RWPE1 (cell line): Measurements from ENCODE around the gene TMEM135.

Source experiments
- CTCF ChIA-PET: fragments of 350-600 bp; sonication (Branson Sonifier 250); formaldehyde crosslinking; extraction: SDS; loops from one replicate; lab custom pipeline; 2021; lab: Yijun Ruan, JAX
- POLR2A ChIA-PET: fragments of 400-600 bp; formaldehyde crosslinking; extraction: SDS; loops from one replicate; lab custom pipeline; 2020; ENCODE audit warnings: antibody characterized with exemption; ENCODE audit not compliant: low non-redundant PET; lab: Yijun Ruan, JAX
- DNase-seq: peaks from one replicate; pipeline ENCODE4 v3.0.0; 2012; ENCODE audit warnings: low spot score
- H3K27ac ChIP-seq: fragments of 450-650 bp; 2 replicates; pipeline ENCODE4 v1.5.1; 2017
- TF ChIP-seq, protein P1 (sequence below): fragments of 450-650 bp; conservative IDR thresholded peaks from 2 replicates; pipeline ENCODE4 v1.5.1; 2017; ENCODE audit warnings: low read depth, mild to moderate bottlenecking

TMEM135 gene

DNA sequence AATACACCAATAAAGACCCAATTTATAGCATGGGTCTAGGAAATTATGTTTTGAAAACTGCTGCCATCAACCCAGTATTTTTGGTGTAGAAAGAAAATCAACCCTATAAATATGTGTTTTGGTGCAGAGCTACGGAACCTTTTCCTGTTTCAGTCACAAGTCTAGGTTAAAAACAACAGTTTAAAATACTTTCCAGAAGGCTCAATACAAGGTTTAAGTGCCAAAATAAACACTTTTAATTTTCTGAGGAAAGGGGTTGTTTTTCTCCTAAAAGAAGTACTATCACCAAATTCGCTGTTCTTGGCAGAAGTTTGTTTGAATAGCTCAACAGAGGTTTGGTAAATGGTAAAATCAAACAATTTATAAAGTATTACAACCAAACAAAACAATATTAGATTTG lies 201.3 kb downstream of the TMEM135 start:
- no peak overlapping the region for H3K27ac ChIP-seq
- no peak for DNase-seq
- ChIA-PET POLR2A (no interaction called here), CTCF (interaction anchor here (0.7 kb wide), 1 partner anchor 79 kb away, joined by 3 read pairs; no protein-coding TSS in a partner anchor)
- TF ChIP-seq, protein P1, sequence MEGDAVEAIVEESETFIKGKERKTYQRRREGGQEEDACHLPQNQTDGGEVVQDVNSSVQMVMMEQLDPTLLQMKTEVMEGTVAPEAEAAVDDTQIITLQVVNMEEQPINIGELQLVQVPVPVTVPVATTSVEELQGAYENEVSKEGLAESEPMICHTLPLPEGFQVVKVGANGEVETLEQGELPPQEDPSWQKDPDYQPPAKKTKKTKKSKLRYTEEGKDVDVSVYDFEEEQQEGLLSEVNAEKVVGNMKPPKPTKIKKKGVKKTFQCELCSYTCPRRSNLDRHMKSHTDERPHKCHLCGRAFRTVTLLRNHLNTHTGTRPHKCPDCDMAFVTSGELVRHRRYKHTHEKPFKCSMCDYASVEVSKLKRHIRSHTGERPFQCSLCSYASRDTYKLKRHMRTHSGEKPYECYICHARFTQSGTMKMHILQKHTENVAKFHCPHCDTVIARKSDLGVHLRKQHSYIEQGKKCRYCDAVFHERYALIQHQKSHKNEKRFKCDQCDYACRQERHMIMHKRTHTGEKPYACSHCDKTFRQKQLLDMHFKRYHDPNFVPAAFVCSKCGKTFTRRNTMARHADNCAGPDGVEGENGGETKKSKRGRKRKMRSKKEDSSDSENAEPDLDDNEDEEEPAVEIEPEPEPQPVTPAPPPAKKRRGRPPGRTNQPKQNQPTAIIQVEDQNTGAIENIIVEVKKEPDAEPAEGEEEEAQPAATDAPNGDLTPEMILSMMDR: no peak

DNA sequence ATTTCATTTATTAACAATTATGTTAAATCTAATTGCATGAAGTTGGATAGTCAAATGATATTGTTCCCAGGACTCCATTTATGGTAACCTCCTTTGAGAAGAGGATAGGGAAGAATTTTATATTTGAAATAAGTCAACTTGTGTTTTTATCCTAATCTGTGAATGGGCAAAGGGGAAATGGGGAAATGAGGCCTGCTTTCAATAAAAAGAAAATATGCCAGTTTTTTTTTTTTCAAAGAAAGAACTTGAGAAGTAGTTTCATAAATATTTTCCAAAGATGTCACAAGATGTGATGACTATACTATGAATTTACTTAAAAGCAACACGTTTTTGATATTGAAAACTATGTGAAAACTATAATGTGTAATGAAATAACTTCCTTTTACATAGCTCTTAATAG lies 201.8 kb downstream of the TMEM135 start:
- ChIA-PET POLR2A (no interaction called here), CTCF (no interaction called here)
- DNase-seq: no peak

DNA sequence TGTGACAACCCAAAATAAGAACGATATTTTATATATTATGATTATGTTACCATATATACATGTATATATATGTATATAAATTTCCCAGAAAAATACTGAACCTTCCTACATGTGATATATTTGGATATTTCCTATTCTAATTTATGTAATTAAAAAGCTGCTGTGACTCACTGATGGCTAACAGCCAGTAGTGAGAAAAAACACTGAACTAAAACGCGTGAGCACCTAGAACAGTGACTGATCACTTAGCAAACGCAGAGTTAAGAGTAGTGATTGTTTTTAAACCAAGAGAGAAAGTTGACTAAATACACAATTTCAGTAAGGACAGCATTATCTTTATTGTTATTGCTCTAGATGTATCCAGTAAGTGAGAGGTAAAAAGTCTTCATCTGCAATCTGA lies 213.8 kb downstream of the TMEM135 start:
- TF ChIP-seq, protein P1: no peak
- no peak overlapping the region for H3K27ac ChIP-seq
- CTCF ChIA-PET: no interaction called here
- POLR2A ChIA-PET: no interaction called here
- no peak for DNase-seq

More for the DNA sequence above, 201.8 kb downstream of the TMEM135 start:
- TF ChIP-seq, protein P1: no peak
- no peak overlapping the region for H3K27ac ChIP-seq

DNA sequence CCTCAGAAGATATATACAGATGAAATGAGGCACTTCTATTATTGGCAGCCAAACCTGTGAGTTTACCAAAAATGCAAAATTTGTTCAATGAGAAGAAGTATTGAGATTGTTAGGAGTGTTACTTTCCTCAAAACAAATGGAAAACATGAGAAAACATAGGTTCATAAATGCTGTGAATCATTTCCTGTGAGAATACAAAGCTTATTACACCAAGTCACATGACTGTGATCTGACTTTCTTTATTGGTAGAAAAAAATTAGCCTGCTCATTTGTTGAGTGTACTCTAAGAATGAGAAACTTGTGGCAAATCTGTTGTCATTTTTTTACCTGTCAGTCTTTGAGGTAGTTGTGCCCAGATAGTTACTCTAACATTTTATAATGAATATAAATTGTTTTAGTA lies 215.1 kb downstream of the TMEM135 start:
- TF ChIP-seq, protein P1: no peak
- no peak for DNase-seq
- ChIA-PET POLR2A (no interaction called here), CTCF (interaction anchor here (0.6 kb wide), 1 partner anchor 383 kb away, joined by 5 read pairs; no protein-coding TSS in a partner anchor)
- no peak overlapping the region for H3K27ac ChIP-seq

DNA sequence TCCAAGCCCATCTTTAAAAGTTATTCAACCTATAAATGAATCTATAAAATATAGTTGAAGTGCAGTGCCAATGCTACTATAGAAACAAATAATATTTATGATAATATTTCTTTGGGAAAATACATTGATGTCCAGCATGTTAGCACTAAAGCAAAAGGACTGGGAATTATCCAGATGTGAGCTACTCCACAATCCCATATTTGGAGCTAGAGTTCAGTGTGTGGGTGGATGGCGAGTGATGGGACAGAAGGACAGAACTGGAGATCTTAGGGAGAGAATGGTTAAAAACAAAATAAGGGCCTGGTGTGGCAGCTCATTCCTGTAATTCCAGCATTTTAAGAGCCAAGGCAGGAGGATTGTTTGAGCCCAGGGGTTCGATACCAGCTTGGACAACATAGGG lies 216.8 kb downstream of the TMEM135 start:
- no peak for DNase-seq
- ChIA-PET CTCF (no interaction called here), POLR2A (no interaction called here)
- H3K27ac ChIP-seq: no peak overlapping the region
- TF ChIP-seq, protein P1: no peak

DNA sequence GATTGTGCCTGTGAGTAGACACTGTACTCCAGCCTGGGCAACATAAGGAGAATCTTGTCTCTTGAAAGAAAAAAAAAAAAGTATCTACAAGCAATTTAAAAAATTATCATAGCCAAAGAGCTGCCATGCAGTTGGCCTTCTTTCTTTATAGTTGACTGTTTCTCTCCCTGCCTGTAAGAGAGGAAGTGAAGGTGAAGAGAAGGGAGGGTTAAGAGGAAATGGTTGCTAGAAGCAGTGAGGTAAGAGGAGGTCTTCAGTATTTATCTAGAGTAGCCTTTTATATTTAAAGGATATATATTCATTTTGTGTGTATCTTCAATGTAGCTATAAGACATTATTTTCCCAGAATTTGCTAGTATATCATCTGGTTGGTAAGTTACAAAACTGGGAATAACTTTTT lies 217.9 kb downstream of the TMEM135 start:
- no peak overlapping the region for H3K27ac ChIP-seq
- POLR2A ChIA-PET: no interaction called here
- no peak for DNase-seq
- TF ChIP-seq, protein P1: no peak
- CTCF ChIA-PET: no interaction called here
